K562 (cell line): ENCODE data around the gene SUPT3H. TPM values are rescaled to one million over a fixed set of nuclear protein-coding genes. Genes with fewer than 3 reads are reported as not detected.

ENCODE experiments used
- CC2D1A ChIP-seq: fragments of 450-650 bp; IDR thresholded peaks from 2 replicates; pipeline ENCODE4 v1.6.1; 2017; ENCODE audit warnings: mild to moderate bottlenecking
- ELF1 ChIP-seq: fragments of 200-800 bp; sonication (Bioruptor generic); IDR thresholded peaks from 2 replicates; pipeline ENCODE4 v1.6.1; 2016; ENCODE audit warnings: missing genetic modification characterization, missing compliant biosample characterization
- MTA3 ChIP-seq: fragments of 450-650 bp; formaldehyde crosslinking; IDR thresholded peaks from 2 replicates; pipeline ENCODE4 v1.6.1; 2017; ENCODE audit warnings: mild to moderate bottlenecking, borderline replicate concordance
- MYC ChIP-seq, 2 experiments: fragments of 250-450 bp in 1 of 2; sonication (Bioruptor Pico) in 1 of 2; IDR thresholded peaks; 2 replicates each; pipeline versions ENCODE4 v1.5.1 to v1.6.1; 2012 to 2021; ENCODE audit warnings: low read depth in 2 of 2, borderline replicate concordance in 1 of 2, improper control_type of control experiment in 1 of 2, low read length in 1 of 2, mild to moderate bottlenecking in 1 of 2, moderate library complexity in 1 of 2
- NR2C2 ChIP-seq, 2 experiments: fragments of 200-800 bp in 1 of 2; sonication (Bioruptor generic) in 1 of 2; sonication (generic) in 1 of 2; formaldehyde crosslinking in 1 of 2; IDR thresholded peaks; 2 replicates each; pipeline versions ENCODE4 v1.6.1 to v1.8.0; 2016 to 2022; ENCODE audit warnings: mild to moderate bottlenecking in 1 of 2, missing compliant biosample characterization in 1 of 2, missing genetic modification characterization in 1 of 2, missing genetic modification reagents in 1 of 2
- RBFOX2 ChIP-seq: fragments of 200-400 bp; formaldehyde crosslinking; IDR thresholded peaks from 2 replicates; pipeline ENCODE4 v1.6.1; 2017; ENCODE audit warnings: low read depth, mild to moderate bottlenecking, low read length, moderate library complexity
- STAG1 ChIP-seq: sonication (generic); formaldehyde crosslinking; IDR thresholded peaks from 2 replicates; pipeline ENCODE4 v1.5.0; 2020; ENCODE audit warnings: missing genetic modification reagents, borderline replicate concordance
- TAF7 ChIP-seq: fragments of 450-650 bp; IDR thresholded peaks from 2 replicates; pipeline ENCODE4 v1.6.1; 2016; ENCODE audit warnings: missing genetic modification characterization, missing compliant biosample characterization
- ZNF445 ChIP-seq: fragments of 250-450 bp; sonication (Bioruptor Pico); IDR thresholded peaks from 2 replicates; pipeline ENCODE4 v1.4.0; 2020; ENCODE audit warnings: low read depth, mild to moderate bottlenecking, moderate library complexity
- polyA plus RNA-seq, 8 experiments: library from polyadenylated mRNA; depleted of rRNA in 4 of 8; stranded (reverse) in 5 of 8; unstranded in 3 of 8; fragments of >200 nt; fragmentation: Nextera tagmentation in 2 of 8; fragmentation: Illumina TruSeq in 1 of 8; extraction: Ambion mirVana in 2 of 8; extraction: Trizol in 1 of 8; gene quantifications; 2 replicates each; pipeline versions ENCODE4 v1.2.1 to v1.2.3, GENCODE V29; 2011 to 2014; ENCODE audit warnings: inconsistent platforms in 1 of 8, missing spikeins in 1 of 8
- total RNA-seq, 7 experiments: library from RNA; depleted of rRNA in 6 of 7; stranded (reverse); fragments of >200 nt in 6 of 7; fragmentation: Illumina TruSeq in 2 of 7; extraction: Trizol in 2 of 7; gene quantifications; 2 replicates each; pipeline versions ENCODE4 v1.2.1 to v1.2.3, GENCODE V29; 2011 to 2021; ENCODE audit warnings: low replicate concordance in 1 of 7
- TF ChIP-seq, protein P1 (sequence below): fragments of 450-650 bp; IDR thresholded peaks from 2 replicates; pipeline ENCODE4 v1.6.1; 2016; ENCODE audit warnings: antibody characterized with exemption
- TF ChIP-seq, protein P2 (sequence below): fragments of 450-650 bp; IDR thresholded peaks from 2 replicates; pipeline ENCODE4 v1.6.1; 2017; ENCODE audit warnings: antibody characterized with exemption
- TF ChIP-seq, protein P3 (sequence below): fragments of 250-450 bp; sonication (Bioruptor Pico); IDR thresholded peaks from 2 replicates; pipeline ENCODE4 v1.4.0; 2020
- TF ChIP-seq, protein P4 (sequence below): fragments of 450-650 bp; formaldehyde crosslinking; IDR thresholded peaks from 2 replicates; pipeline ENCODE4 v1.4.0; 2020; ENCODE audit warnings: mild to moderate bottlenecking, moderate library complexity

Gene SUPT3H
- total and polyA plus RNA-seq, 9 of the 15 experiments (the other 6 are each of a cell fraction or from before 2014, with no cell fraction given): 7.2 to 16.3 (median 11.9) TPM

DNA sequence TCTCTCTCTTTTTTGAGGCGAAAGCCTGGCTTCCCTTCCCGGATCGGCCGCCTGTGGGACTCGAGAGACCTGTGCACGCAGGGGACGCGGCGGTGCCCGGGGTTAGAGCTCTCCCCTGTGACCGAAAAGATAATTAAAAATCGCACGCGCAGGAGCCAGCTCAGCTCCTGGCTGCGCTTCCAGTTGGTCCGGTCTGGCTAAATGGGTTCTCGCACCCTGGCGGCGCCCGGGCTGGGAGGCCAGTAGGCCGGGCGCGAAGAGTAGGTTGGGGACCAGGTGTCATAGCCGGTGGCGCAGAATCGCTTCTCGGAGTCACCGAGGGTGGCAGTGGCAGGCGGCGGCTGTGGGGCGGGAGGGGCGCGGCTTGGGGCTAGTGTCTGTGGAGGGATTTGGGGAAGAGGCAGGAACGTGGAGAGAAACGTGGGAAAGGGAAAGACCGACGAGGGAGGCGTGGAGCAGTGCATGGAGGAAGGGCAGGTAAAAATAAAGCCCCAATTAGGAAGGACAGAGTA is 41.9 kb upstream of the SUPT3H start (continued):
- TF ChIP-seq, protein P1, sequence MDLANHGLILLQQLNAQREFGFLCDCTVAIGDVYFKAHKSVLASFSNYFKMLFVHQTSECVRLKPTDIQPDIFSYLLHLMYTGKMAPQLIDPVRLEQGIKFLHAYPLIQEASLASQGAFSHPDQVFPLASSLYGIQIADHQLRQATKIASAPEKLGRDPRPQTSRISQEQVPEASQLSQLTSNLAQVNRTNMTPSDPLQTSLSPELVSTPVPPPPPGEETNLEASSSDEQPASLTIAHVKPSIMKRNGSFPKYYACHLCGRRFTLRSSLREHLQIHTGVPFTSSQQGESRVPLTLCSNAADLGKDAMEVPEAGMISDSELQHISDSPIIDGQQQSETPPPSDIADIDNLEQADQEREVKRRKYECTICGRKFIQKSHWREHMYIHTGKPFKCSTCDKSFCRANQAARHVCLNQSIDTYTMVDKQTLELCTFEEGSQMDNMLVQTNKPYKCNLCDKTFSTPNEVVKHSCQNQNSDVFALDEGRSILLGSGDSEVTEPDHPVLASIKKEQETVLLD: no peak
- no peak for TF ChIP-seq STAG1 (CRISPR knock-in tag)
- TF ChIP-seq, protein P2, sequence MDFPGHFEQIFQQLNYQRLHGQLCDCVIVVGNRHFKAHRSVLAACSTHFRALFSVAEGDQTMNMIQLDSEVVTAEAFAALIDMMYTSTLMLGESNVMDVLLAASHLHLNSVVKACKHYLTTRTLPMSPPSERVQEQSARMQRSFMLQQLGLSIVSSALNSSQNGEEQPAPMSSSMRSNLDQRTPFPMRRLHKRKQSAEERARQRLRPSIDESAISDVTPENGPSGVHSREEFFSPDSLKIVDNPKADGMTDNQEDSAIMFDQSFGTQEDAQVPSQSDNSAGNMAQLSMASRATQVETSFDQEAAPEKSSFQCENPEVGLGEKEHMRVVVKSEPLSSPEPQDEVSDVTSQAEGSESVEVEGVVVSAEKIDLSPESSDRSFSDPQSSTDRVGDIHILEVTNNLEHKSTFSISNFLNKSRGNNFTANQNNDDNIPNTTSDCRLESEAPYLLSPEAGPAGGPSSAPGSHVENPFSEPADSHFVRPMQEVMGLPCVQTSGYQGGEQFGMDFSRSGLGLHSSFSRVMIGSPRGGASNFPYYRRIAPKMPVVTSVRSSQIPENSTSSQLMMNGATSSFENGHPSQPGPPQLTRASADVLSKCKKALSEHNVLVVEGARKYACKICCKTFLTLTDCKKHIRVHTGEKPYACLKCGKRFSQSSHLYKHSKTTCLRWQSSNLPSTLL: no peak
- TF ChIP-seq, protein P3, sequence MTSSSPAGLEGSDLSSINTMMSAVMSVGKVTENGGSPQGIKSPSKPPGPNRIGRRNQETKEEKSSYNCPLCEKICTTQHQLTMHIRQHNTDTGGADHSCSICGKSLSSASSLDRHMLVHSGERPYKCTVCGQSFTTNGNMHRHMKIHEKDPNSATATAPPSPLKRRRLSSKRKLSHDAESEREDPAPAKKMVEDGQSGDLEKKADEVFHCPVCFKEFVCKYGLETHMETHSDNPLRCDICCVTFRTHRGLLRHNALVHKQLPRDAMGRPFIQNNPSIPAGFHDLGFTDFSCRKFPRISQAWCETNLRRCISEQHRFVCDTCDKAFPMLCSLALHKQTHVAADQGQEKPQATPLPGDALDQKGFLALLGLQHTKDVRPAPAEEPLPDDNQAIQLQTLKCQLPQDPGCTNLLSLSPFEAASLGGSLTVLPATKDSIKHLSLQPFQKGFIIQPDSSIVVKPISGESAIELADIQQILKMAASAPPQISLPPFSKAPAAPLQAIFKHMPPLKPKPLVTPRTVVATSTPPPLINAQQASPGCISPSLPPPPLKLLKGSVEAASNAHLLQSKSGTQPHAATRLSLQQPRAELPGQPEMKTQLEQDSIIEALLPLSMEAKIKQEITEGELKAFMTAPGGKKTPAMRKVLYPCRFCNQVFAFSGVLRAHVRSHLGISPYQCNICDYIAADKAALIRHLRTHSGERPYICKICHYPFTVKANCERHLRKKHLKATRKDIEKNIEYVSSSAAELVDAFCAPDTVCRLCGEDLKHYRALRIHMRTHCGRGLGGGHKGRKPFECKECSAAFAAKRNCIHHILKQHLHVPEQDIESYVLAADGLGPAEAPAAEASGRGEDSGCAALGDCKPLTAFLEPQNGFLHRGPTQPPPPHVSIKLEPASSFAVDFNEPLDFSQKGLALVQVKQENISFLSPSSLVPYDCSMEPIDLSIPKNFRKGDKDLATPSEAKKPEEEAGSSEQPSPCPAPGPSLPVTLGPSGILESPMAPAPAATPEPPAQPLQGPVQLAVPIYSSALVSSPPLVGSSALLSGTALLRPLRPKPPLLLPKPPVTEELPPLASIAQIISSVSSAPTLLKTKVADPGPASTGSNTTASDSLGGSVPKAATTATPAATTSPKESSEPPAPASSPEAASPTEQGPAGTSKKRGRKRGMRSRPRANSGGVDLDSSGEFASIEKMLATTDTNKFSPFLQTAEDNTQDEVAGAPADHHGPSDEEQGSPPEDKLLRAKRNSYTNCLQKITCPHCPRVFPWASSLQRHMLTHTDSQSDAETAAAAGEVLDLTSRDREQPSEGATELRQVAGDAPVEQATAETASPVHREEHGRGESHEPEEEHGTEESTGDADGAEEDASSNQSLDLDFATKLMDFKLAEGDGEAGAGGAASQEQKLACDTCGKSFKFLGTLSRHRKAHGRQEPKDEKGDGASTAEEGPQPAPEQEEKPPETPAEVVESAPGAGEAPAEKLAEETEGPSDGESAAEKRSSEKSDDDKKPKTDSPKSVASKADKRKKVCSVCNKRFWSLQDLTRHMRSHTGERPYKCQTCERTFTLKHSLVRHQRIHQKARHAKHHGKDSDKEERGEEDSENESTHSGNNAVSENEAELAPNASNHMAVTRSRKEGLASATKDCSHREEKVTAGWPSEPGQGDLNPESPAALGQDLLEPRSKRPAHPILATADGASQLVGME (CRISPR knock-in tag): no peak
- no peak for TF ChIP-seq ELF1 (tag)
- TF ChIP-seq MYC (IDR thresholded peaks at IDR 0.05; ENCODE audit: low read depth, low read length): peak; percentile 42; the same call in 1 of the 2 replicates
- no peak for TF ChIP-seq MYC (CRISPR knock-in tag; IDR thresholded peaks at IDR 0.05; ENCODE audit: borderline replicate concordance, low read depth)
- no peak for TF ChIP-seq NR2C2 (CRISPR knock-in tag; IDR thresholded peaks at IDR 0.05)
- TF ChIP-seq NR2C2 (tag; IDR thresholded peaks at IDR 0.05): no peak
- TF ChIP-seq, protein P4, sequence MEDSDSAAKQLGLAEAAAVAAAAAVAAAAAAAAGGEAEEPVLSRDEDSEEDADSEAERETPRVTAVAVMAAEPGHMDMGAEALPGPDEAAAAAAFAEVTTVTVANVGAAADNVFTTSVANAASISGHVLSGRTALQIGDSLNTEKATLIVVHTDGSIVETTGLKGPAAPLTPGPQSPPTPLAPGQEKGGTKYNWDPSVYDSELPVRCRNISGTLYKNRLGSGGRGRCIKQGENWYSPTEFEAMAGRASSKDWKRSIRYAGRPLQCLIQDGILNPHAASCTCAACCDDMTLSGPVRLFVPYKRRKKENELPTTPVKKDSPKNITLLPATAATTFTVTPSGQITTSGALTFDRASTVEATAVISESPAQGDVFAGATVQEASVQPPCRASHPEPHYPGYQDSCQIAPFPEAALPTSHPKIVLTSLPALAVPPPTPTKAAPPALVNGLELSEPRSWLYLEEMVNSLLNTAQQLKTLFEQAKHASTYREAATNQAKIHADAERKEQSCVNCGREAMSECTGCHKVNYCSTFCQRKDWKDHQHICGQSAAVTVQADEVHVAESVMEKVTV (CRISPR knock-in tag): peak; percentile 91
- TF ChIP-seq CC2D1A: peak; percentile 48; the same call in 1 of the 2 replicates
- TF ChIP-seq RBFOX2: no peak
- peak; percentile 9; the same call in 1 of the 2 replicates for TF ChIP-seq MTA3
- no peak for TF ChIP-seq TAF7 (tag)
- TF ChIP-seq ZNF445 (CRISPR knock-in tag): no peak
